ENCODE data around the gene MFSD12. TPM values are rescaled to one million over a fixed set of nuclear protein-coding genes. Genes with fewer than 3 reads are reported as not detected.
"Not testable (repeated sequence)": the region's sequence is repeated elsewhere in the genome, so short reads cannot be mapped to it uniquely, and the experiment has no call there.

MFSD12 gene
- total RNA-seq, 1 experiment from 2014 or later = 115 TPM

- DNase-seq (ENCODE audit: low read depth) = no peak
Measured at GRCh38 chr19:3585301-3586126, 28.1 kb upstream of the MFSD12 start, which contains the start of gene GIPC3. Gene GIPC3 (plus strand): TSS chr19:3585478. CDS start chr19:3585598, 120 bp downstream.

- not testable (repeated sequence) for DNase-seq (ENCODE audit: low read depth)
Measured at GRCh38 chr19:3584036-3584802, 26.8 kb upstream of the MFSD12 start.

GRCh38 chr19:3581792-3582191 is 24.4 kb upstream of the MFSD12 start:
- DNase-seq (ENCODE audit: low read depth) = not testable (repeated sequence)

- peak; percentile 93 for DNase-seq (ENCODE audit: low read depth)
Measured at GRCh38 chr19:3580156-3580934, 23.0 kb upstream of the MFSD12 start.

- no peak for DNase-seq (ENCODE audit: low read depth)
Measured at GRCh38 chr19:3578390-3578789, 21.0 kb upstream of the MFSD12 start.

DNA sequence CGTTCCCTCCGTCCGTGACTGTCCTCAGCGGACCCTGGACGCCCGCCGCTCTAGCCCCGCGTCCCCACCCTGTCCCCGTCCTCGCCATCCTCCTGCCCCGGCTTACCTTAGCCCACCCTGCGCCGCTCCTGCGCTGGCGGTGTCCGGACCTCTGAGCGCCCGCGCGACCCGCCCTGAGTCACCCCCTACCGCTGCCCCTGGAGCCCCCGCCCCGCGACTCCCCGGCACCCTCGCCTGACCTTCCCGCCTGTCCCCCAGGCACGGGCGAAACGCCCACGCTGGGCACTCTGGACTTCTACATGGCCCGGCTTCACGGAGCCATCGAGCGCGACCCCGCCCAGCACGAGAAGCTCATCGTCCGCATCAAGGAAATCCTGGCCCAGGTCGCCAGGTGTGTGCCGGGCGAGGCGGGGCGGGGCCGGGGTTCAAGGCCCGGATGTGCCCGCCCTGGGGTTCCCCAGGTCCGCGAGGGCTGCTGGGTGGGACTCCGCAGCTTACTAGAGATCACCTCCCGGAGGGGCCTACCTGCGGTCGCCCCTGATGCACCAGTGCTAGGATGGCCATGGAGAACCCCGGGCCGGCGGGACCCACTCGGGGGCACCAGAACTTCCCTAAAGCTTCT is 20.4 kb upstream of the MFSD12 start:
- DNase-seq (ENCODE audit: low read depth) = no peak

- no peak for DNase-seq (ENCODE audit: low read depth)
Measured at GRCh38 chr19:3576696-3577443, 19.5 kb upstream of the MFSD12 start.

DNA sequence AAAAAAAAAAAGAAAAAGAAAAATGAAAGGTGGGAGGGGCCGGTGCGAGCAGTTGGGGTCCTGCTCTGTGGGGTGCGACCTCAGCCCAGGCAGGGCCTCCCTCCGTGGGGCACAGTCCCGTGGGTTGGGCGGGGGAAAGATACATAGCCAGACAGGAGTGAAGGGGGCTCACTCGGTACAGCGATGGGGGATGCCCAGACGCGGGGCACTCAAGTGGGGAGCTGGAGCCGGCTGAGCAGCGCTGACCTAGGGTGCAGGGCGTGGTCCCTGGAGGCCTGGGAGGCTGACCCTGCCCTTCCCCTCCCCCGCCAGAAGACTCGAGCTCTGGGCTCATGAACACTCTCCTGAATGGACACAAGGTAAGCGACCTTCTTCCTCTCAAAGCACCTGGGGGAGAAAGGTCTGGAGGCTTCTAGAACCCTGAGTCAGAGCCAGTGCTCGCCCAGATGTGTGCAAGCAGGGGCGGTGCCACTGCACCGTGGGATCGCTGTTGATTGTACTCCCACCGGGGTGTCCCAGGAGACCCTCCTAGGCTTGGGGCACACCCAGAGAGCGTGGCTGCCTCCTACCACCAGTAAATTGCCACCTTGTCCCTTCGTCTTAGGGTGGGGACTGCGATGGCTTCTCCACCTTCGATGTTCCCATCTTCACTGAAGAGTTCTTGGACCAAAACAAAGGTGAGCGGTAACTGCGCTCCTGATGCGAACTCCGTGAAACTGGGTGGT is 18.7 kb upstream of the MFSD12 start:
- no peak for DNase-seq (ENCODE audit: low read depth)

- no peak for DNase-seq (ENCODE audit: low read depth)
Measured at GRCh38 chr19:3575260-3575741, 17.9 kb upstream of the MFSD12 start.

DNA sequence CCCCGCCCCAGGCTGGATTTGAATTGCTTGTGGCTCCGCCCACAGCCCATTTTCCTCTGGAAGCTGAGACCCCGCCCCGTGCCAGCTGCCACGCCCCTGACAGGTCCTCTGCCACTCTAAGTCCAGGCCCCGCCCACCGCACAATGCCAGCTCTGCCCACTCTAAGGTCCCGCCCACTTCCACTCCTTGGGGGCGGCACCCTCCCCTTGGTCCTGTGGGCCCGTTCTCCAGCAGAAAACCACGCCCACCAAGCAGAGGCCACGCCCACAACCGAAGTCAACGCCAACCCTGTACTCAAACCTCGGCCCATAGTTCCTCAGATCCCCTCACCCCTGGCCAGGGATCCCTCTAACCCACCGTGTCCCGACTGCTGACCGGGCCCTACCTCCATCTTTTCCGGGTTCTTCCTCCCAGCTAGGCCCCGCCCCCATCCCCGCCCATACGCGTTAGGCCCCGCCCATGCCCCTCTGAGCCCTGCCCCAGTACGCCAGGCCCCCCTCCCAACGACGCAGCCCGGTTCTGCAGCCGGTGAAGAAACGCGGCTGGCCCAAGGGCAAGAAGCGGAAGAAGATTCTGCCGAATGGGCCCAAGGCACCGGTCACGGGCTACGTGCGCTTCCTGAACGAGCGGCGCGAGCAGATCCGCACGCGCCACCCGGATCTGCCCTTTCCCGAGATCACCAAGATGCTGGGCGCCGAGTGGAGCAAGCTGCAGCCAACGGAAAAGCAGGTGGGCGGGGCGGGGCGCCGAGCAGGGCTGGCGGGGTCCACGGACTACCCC is 16.7 kb upstream of the MFSD12 start:
- peak; percentile 93 for DNase-seq (ENCODE audit: low read depth)

DNA sequence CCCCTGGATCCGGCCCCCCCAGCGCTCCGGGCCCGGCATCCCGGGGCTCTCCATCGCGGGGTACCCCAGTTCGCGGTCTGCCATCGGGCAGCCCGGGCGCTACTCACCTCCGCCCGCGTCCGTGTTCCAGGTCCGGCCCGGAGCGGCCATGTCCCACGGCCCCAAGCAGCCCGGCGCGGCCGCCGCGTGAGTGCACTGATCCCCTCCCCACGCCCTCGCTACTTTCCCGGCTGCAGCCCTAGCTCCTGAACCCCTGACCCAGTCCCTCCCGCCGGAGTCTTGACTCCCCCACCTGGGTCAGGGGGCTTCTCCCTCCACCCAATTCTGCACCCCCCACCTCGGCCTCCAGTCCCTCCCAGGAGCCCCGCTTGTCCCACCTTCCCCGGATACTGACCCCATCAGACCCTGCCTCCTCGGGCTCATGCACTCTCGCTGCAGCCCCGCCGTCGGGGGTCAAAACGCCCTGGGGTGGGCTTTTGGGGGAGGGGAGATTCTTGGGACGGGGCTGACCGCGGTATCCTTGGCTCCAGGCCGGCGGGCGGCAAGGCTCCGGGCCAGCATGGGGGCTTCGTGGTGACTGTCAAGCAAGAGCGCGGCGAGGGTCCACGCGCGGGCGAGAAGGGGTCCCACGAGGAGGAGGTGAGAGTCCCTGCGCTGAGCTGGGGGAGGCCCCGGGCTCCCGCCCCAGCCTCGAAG is 15.9 kb upstream of the MFSD12 start:
- no peak for DNase-seq (ENCODE audit: low read depth)

GRCh38 chr19:3572855-3573161 is 15.4 kb upstream of the MFSD12 start, which contains the start of gene HMG20B:
Gene HMG20B (plus strand): TSS chr19:3572944. CDS start chr19:3573310, 366 bp downstream.
- DNase-seq (ENCODE audit: low read depth) = no peak

DNA sequence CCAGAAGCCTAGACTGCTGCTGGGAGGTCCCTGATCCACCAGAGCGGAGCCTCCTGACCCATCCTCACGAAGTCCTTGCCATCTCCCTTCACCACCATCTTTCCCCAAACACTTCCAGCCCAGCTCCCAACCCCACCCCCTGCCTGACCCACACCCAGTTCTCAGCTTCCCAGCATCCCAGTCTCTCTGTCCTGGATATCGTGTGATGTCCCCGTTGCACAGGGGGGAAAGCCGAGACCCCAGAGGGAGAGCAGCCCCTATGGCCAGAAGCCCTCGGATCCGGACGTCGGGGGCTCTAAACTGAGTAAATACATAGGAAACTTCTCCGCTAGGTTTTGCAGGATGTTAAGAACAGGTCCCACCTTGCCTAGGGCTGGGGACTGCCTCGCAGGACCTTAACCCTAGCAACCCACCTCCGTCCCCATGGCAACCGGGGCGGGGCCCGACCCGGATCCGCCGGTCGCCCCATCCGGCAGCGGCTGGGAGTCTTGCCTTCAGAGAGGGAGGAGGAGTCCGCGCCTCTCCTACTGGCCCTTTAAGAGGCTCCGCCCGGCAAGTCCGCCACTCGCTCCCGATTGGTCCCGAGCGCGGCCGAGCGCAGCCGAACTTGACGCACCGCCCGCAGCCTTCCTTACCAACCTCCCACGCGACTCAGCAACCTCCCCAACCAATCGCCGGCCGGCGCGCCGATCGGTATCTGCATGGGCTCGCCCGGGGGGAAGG is 14.9 kb upstream of the MFSD12 start:
- peak; percentile 99 for DNase-seq (ENCODE audit: low read depth)

- no peak for DNase-seq (ENCODE audit: low read depth)
Measured at GRCh38 chr19:3570606-3571011, 13.2 kb upstream of the MFSD12 start.

DNA sequence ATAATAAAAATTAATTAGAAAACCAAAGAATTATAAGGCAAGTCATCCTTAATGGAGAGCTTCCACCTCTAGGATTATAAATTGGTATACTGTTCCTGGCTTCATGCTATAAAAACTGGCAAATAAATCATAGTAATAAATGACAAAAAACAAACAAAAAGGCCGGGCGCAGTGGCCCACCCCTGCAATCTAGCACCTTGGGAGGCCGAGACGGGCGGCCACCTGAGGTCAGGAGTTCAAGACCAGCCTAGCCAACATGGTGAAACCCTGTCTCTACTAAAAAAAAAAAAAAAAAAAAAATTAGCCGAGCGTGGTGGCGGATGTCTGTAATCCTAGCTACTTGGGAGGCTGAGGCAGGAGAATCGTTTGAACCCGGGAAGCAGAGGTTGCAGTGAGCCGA is 12.7 kb upstream of the MFSD12 start:
- DNase-seq (ENCODE audit: low read depth) = not testable (repeated sequence)

GRCh38 chr19:3565139-3565538 is 7.8 kb upstream of the MFSD12 start:
- DNase-seq (ENCODE audit: low read depth) = peak; percentile 52

- no peak for DNase-seq (ENCODE audit: low read depth)
Measured at GRCh38 chr19:3563709-3564524, 6.5 kb upstream of the MFSD12 start.
